Ovary (tissue), 3 donors: ENCODE measurements around the gene CNMD.

Source experiments
- EP300 ChIP-seq: sonication (generic); formaldehyde crosslinking; IDR thresholded peaks from one replicate; pipeline ENCODE4 v1.6.1; 2017; ENCODE audit warnings: antibody characterized with exemption
- POLR2A ChIP-seq: fragments of 450-650 bp; IDR thresholded peaks from one replicate; pipeline ENCODE4 v1.6.1; 2017; ENCODE audit warnings: antibody characterized with exemption, mild to moderate bottlenecking, moderate library complexity
- TF ChIP-seq, protein P1 (sequence below), 3 donors: fragments of 450-650 bp in 2 of 3; fragments of 200-600 bp in 1 of 3; IDR thresholded peaks; one replicate each; pipeline versions ENCODE4 v1.5.1 to v1.8.0; 2016 to 2022; ENCODE audit warnings: antibody characterized with exemption in 3 of 3, mild to moderate bottlenecking in 1 of 3
- donor health status: DM: no; HTN: no; CAD: no.

GRCh38 chr13:52712385-52712784 lies 27.2 kb downstream of the CNMD start:
- TF ChIP-seq POLR2A, result no peak
- no peak for TF ChIP-seq EP300
- TF ChIP-seq, protein P1, sequence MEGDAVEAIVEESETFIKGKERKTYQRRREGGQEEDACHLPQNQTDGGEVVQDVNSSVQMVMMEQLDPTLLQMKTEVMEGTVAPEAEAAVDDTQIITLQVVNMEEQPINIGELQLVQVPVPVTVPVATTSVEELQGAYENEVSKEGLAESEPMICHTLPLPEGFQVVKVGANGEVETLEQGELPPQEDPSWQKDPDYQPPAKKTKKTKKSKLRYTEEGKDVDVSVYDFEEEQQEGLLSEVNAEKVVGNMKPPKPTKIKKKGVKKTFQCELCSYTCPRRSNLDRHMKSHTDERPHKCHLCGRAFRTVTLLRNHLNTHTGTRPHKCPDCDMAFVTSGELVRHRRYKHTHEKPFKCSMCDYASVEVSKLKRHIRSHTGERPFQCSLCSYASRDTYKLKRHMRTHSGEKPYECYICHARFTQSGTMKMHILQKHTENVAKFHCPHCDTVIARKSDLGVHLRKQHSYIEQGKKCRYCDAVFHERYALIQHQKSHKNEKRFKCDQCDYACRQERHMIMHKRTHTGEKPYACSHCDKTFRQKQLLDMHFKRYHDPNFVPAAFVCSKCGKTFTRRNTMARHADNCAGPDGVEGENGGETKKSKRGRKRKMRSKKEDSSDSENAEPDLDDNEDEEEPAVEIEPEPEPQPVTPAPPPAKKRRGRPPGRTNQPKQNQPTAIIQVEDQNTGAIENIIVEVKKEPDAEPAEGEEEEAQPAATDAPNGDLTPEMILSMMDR (IDR thresholded peaks at IDR 0.05), result no peak
